HG02759 (cell line): Measurements from ENCODE around the gene MOSMO.

Experiments used
- ATAC-seq: cut with Tn5 transposase; IDR thresholded peaks from one replicate; pipeline ENCODE4 v1.9.1; 2021; ENCODE audit warnings: mild to moderate bottlenecking, moderate library complexity; ENCODE audit not compliant: unreplicated experiment

The MOSMO gene

DNA sequence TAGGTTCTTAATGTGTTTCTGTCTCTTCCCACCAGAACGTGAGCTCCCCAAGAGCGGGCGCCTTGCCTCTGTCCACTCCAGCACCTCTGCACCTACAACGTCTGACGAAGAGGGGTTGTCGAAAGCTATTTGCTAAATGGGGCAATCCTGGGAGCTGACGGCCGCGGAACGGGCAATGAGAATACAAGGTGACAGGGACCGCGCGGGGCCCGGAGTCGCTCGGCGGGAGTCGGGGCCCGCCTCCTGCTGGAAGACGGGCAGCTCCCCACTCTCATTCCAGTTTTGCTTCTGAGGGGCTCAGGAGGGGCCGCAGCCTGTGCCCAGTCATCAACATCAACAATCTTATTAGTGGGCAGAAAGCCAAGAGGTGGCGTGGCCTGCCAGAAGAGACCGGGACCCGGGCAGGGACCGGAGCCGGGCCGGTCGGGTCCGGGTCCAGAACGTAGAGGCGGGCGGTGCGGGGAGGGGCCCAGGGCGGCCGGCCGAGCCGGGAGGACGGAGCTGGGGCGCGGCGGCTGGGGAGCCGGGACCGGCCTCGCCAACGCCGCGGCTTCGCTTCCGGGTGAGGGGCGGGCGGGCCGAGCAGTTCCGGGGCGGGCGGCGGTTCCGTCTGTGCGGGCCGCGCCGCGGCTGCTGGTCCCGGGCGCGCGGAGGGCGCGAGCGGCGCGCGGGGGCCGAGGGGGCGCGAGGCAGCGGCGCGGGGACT, at the start of gene MOSMO:
Gene MOSMO, plus strand, starts transcription at position 603 of the 706 bp plus-strand sequence. CDS start 191 bp downstream, outside the sequence.
- ATAC-seq: peak; percentile 82

DNA sequence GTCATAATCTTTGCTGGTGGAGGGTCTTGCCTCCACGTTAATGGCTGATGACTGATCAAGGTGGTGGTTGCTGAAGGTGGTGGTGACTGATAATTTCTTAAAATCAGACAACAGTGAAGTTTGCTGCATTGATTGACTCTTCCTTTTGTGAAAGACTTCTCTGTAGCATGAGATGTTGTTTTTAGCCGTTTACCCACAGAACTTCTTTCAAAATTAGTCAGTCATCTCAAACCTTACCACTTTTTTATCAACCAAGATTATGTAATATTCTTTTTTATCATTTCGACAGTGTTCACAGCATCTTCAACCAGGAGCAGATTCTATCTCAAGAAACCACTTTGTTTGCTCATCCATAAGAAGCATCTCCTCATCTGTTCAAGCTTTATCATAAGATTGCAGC, 48.9 kb upstream of the MOSMO start:
- ATAC-seq: no peak

DNA sequence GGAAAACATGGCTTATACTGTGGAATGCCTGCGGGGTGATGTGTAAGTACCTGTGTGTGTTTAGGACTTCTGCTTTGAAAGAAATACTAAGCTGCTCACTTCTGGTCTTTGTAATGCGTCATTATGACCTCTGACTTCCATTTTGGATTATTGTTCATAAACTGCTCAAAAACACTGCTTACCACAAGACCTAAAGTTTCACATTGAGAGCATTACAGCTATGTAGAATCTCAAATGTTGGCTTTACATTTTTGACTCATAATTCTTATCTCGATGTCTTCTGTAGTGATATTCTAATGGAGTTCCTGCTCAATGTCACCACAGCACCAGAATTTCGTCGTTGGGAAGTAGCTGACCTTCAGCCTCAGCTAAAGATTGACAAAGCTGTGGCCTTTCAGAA, 45.4 kb upstream of the MOSMO start:
- no peak for ATAC-seq

DNA sequence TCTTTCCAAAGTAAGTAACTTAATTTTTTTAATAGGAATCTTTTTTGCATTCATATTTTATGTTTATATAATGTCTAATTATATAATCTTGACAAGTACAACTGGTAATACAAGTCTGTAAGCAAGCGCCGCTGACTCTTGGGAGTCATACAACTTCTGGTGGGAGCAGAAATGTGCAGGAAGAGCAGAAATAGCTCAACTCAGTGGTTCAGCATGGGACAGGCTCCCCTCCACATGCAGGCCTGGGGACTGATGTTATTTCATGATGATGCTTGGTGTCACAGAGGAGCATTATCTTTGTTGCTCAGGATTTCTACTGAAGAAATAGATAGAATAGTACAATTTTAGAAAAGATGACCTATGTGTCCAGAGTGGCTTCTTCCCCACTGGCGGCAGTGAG, 44.0 kb upstream of the MOSMO start:
- no peak for ATAC-seq

DNA sequence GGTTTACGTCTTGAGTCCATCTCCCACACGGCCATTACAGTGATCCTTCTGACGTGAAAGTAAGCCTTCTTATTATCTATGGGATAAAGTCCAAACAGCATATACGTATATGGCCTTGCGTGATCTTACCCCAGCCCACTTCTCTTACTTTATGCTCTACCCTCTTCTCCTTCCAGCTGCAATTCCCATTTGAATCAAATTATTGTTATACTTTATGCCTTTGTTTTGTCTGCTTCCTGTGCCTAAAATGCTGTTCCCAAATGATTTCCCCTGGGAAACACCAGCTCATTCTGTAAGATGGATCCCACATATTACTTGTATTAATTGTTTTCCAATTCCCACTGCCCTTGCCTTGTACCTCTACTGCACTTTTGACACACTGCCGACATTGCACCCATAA, 43.6 kb upstream of the MOSMO start:
- no peak for ATAC-seq

DNA sequence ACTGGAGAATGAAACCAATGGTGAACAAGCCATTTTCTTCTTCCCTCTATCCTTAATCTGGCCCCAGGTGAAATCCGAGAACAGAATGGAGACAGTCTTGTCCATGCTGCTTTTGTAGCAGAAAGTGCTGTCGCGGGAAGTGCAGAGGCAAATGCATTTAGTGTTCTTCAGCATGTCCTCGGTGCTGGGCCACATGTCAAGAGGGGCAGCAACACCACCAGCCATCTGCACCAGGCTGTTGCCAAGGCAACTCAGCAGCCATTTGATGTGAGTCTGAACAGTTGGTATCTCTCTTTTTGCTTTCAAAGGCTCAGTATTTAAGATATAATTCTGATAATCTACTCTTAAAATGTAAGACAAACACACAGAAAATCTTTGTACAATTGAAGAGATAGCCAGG, 36.1 kb upstream of the MOSMO start:
- no peak for ATAC-seq

DNA sequence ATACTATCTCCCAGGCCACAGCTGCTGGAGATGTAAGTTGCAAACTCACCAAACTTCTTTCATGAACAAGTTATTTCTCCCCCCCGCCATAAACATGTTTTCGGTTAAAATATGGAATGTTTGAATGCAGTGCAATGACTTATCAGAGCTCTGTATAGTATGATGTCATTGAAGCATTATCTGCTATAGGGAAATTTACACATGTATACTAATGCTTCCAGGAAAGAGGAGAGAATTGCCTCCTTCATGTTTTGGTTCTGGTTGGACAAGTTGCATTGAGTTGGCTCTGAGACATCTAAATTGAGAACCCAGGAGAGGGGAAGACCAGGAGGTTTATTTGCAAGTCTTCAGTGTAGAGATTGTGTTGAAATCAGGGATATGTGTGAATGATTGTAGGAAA, 34.0 kb upstream of the MOSMO start:
- no peak for ATAC-seq

DNA sequence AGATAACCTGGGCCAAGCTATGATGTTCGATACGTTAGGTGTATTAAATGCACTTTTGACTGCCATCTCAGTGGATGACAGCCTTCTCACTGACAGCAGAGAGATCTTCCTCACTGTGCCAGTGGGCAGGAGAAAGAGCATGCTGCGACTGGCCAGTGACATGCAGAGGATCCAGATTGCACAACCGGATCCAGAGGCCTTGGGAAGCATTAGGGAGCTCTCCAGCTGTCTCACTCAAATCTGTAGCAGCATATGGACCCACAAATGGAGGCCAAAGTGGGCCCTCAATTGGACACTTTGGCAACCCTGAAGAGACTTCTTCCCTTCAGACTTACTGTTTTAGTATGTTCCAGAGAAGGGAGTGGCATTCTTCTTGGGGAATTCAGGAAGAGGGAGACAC, 27.9 kb upstream of the MOSMO start:
- ATAC-seq: no peak

DNA sequence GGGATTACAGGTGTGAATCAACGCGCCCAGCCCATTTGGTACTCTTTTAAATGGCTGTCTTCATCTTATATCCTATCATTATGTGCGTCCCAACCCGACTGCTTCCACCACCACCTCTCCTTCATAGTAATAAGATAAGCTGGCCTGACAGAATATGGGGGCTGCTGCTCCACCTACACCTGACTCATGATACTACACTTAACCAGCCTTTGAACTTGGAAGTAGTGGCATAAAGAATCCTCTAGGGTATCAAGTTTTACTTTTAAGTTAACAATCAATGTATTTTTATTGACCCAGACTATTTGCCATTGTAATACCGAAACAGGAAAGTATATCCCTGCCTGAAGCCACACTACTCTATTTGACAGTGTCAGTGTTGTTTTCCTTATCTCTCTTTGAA, 25.8 kb upstream of the MOSMO start:
- ATAC-seq: no peak

DNA sequence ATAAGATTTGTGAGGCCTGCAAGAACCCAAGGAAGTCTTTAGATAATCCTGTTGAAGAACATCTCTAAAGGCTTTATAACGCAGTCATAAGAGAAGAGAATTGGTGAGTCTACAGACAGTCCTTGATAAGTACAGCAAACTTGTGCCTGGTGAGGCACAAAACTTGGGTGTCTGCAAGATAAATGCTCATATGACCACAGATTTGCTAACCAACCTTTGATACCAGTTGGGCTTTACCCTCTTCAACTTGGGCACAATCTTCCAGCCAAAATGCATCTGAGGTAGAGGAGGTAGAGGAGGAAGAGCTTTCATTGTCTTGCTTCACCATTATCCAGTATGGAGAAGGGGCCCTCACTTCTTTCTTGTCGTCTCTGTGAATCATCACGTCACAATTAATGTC, 23.8 kb upstream of the MOSMO start:
- ATAC-seq: no peak

DNA sequence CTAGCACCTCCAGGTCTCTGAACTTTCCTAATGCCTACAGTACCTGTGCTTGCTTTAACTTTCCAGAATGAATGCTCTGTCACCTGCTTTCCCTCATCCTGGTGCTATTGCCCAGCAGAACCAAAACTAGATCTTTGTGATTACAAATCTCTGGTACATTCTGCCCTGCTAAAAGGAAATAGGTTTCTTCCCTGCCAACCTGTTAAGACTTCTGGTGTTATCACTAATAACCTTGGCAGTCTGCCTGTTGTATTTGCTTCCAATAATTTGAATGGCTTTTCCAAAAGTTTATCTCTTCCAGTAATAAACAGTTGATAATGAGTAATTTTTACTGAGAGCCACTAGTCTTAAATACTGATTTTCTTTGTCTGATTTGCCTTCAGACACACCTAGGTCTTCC, 22.4 kb upstream of the MOSMO start:
- ATAC-seq: no peak

DNA sequence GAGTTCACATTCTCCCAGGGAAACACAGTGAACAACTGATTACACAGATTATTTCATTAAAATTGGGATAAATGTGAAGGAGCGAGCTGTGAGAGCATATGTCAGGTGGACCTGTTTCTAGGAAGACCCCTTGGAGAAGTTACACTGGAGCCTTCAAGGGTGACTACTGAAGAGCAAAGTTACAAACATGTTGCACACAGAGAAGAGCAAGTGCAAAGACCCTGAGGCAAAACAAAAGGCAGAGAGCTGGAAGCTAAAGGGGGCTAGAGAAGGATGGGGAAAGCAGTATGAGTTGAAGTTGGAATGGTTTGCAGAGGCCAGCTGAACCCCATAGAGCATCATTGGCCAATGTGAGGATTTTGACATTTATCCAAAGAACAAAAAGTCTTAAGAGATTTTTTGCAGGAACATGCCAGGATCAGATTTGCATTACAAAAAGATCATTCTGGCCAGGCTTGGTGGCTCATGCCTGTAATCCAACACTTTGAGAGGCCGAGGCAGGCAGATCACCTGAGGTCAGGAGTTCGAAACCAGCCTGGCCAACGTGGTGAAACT, 21.1 kb upstream of the MOSMO start:
- no peak for ATAC-seq

DNA sequence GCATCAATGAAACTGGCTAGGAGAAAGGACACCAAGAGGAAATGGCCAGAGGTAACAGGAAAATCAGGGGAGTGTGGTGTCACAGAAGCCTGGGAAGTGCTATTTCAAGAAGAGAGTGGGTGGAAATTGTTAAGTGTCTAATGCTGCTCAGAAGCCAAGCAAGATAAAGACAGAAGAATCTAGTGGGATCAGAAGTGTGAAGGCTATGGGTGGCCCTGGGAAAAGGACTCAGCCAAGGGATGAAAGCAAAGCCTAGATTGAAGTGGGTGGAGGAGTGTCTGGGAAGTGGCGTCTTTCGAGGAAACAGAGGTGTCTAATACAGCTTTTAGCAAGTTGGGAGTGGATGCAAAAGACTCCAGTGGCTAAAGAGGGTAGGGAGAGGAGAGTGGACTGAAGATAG, 20.4 kb upstream of the MOSMO start:
- no peak for ATAC-seq

DNA sequence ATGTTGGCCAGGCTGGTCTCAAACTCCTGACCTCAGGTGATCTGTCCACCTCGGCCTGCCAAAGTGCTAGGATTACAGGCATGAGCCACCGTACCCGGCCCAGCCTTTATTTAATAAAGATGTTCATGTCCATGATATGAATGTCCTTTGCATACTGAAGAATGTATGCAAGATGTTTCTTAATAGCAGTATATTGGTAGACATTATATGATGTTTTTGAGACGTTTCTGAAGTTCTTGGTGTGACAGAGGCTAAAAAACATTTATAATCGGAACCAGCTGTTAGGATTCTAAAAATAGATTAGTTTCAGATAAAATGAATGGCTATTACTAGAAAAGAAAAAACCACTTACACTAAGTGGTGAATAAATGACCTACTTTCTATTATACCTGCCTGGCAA, 18.8 kb upstream of the MOSMO start:
- no peak for ATAC-seq

DNA sequence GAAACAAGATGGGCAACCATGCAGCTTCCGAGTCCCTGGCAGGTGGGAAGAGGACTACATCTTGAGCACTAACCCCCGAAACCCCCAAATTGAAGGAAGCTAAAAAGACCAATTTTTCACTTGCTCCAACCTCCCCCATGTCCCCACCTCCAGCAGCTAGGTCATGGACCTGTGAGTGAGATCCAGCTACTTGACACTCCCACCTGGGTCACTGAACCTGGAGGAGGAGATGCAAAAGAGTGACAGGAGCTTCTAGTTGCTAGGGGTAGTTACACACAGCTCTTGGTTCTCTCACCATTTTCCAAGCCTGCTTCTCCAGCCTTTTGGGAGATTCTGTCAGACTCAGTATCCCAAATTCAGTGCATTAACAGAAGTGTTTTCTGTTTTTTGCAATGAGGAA, 18.2 kb upstream of the MOSMO start:
- ATAC-seq: no peak

DNA sequence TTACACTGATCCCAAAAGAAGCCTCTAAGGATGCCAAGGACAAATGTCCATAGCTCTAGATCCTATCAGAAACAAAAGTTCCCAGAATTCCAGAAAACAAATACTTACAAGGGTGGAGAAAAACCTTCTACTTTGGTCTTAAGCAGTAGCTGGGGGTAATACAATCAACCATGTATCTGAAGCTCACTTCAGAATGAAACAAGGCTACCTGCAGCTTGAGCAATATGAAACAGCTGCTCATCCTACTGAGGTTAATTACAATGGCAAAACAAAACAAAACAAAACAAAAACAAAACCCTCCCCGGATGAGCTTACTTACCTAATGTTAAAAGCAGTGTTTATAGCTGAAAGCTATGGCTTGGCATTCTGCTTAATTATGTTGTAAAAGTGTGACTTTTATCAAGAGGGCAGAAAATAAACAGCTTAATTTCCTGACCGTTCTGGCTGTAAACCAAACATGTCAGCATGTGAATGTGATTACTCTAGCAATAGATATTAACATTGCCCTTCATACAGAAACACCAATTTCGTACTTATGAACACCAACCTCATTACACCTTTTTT, 17.4 kb upstream of the MOSMO start:
- ATAC-seq: no peak

DNA sequence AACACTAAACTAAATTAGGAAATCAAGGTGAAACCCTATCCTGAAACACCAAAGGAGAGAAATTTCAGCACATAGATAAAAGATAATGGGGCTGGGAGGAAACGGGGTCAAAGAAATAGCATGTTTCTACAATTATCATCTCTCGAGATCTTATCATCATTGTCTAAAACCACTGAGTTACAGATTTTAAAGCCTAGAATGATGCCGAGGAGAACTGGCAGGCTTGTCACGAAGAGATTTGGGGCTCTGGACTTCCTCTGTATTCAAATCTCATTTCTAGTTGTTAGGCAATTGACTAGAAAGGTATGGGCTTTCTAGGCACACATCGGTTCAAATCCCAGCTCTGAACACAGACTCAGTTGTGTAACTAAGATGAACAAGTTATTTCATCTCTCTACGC, 16.3 kb upstream of the MOSMO start:
- ATAC-seq: no peak

DNA sequence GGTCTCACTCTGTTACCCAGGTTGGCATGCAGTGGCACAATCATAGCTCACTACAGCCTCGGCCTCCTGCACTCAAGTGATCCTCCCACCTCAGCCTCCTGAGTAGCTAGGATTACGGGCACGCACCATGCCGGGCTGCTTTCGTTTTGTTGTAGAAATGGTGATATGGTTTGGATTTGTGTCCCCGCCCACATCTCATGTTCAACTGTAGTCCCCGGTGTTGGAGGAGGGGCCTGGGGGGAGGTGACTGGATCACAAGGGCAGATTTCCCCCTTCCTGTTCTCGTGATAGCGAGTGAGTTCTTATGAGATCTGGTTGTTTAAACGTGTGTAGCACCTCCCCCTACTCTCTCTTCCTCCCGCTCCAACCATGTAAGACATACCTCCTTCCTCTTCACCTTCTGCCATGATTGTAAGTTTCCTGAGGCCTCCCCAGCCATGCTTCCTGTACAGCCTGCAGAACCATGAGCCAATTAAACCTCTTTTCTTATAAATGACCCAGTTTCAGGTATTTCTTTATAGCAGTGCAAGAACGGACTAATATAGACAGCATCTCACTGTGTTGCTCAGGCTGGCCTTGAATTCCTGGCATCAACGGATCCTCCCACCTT, 12.9 kb upstream of the MOSMO start:
- no peak for ATAC-seq

DNA sequence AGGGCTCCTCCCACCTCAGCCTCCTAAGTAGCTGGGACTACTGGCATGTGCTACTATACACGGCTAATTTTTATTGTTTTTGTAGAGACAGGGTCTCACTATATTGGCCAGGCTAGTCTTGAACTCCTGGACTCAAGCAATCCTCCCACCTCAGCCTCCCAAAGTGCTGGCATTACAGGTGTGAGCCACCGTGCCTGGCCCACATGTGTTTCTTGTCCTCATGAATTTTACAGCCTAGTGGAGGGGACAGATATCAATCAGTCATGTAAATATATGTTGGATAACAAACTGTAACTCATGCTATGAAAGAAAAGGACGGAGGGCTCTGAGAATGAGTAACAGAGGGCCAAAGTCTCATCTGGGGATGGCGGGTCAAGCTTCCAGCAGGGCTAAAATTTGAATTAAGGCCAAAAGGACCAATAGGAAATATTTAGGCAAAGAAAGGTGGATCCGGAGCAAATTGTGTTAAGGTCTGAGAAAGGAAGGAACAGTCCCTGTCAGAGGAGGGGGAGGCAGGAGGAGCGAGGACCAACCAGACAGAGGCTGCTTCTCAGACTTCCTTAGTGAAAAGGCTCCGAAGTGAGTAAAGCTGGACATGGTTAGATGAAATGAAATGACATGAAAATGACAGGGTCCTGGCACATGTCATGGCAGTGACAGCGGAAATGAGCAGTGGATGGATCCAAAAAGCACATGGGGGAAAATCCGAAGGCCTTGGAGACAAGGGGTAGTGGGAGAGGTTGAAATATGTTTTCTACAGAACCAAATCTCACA, 10.8 kb upstream of the MOSMO start:
- no peak for ATAC-seq

DNA sequence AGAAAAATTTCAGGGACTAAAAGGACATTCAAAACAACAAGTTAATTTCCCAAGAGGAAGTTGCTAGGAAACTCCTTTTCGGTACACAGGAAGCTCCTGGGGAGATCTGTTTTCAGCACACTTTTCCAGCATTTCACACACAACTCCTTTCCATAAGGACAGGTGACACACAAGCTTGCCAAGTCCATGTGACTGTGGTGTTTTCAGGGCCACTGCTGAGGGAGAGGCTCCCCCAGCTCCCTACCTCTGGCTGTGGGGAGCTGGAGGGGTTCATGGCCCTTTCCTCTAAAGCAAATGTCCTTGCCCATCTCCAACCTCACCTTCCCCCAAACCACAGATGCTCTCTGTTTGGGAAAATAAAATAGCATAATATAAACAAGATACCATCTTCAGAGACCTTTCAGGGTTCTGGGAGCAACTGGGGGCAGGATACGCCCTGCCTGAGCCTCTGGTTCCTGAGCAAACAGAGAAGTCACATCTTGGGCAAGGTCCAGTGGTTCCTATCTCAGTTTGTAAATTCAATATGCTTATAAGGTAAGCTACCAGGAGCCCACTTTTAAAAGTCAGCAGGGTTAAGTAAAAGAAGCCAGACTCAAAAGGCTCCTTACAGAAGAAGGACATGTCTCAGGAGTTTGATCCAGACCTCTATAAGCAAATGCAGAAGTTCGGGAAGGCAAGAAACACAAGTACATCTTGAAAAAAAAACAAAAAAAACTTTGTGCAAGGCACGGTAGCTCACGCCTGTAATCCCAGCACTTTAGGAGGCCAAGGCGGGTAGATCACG, 10.0 kb upstream of the MOSMO start:
- ATAC-seq: no peak

DNA sequence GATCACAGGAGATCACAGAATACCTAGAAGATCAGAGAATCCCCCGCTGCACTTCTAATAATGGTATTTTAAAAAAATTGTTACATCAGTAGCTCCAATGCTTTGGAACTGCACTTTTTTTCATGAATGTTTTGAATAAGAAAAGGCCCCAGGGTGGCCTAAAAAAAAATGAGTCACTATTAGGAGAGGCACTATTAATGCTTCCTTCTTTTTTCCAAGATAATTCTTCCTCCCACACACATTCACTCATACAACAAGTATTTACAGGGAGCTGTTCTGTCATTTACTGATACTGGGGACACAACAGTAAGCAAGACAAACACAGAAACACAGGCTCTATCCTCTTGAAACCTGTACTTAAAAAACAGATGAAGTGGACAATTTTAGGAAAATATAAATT, 6.3 kb upstream of the MOSMO start:
- ATAC-seq: no peak
